HG03354 (cell line): ENCODE data around the gene NAA50.

Experiments
- ATAC-seq: cut with Tn5 transposase; IDR thresholded peaks from one replicate; pipeline ENCODE4 v1.9.1; 2021; ENCODE audit warnings: mild to moderate bottlenecking; ENCODE audit not compliant: unreplicated experiment, poor library complexity, severe bottlenecking

Gene NAA50

GRCh38 chr3:113745756-113746547 is at the start of gene NAA50:
Gene NAA50 (minus strand): TSS chr3:113746249. CDS start chr3:113745949, 300 bp downstream.
- ATAC-seq: peak; percentile 59

GRCh38 chr3:113795693-113796092 is 49.6 kb upstream of the NAA50 start:
- no peak for ATAC-seq

GRCh38 chr3:113794526-113794925 is 48.5 kb upstream of the NAA50 start:
- ATAC-seq: no peak

GRCh38 chr3:113791381-113791780 is 45.3 kb upstream of the NAA50 start:
- no peak for ATAC-seq

- peak; percentile 15 for ATAC-seq
These were observed 37.9 kb upstream of the NAA50 start for GRCh38 chr3:113783980-113784379.

GRCh38 chr3:113783463-113783862 is 37.4 kb upstream of the NAA50 start:
- ATAC-seq: peak; percentile 92

- ATAC-seq: no peak
These were observed 30.5 kb upstream of the NAA50 start for GRCh38 chr3:113776564-113776963.

GRCh38 chr3:113775516-113775915 is 29.5 kb upstream of the NAA50 start:
- ATAC-seq: no peak

GRCh38 chr3:113773381-113773780 is 27.3 kb upstream of the NAA50 start:
- ATAC-seq: no peak

GRCh38 chr3:113771993-113772392 is 25.9 kb upstream of the NAA50 start:
- ATAC-seq: no peak

GRCh38 chr3:113769551-113769950 is 23.5 kb upstream of the NAA50 start:
- ATAC-seq: peak; percentile 79

- no peak for ATAC-seq
These were observed 18.6 kb upstream of the NAA50 start for GRCh38 chr3:113764698-113765097.

GRCh38 chr3:113758389-113759024 is 12.5 kb upstream of the NAA50 start:
- ATAC-seq: no peak

GRCh38 chr3:113754494-113755159 is 8.6 kb upstream of the NAA50 start:
- ATAC-seq: peak; percentile 69

- no peak for ATAC-seq
These were observed 7.4 kb upstream of the NAA50 start for GRCh38 chr3:113753376-113753985.

GRCh38 chr3:113751141-113751540 is 5.1 kb upstream of the NAA50 start:
- ATAC-seq: no peak

GRCh38 chr3:113747283-113748046 is 1.4 kb upstream of the NAA50 start:
- ATAC-seq: peak; percentile 2

- peak; percentile 47 for ATAC-seq
These were observed 666 bp upstream of the NAA50 start, which contains the start of gene ATP6V1A for GRCh38 chr3:113746548-113747282. Gene ATP6V1A (plus strand): TSS chr3:113747035. CDS start chr3:113778754, 31,719 bp downstream.
